Measurements from ENCODE around the gene SLC22A2.

SLC22A2 gene

GRCh38 chr6:160221918-160222317 is 36.7 kb downstream of the SLC22A2 start:
- H3K4me1 ChIP-seq (ENCODE audit: control insufficient read depth in 1 of 2, insufficient read depth in 2 of 2, low read length in 2 of 2) = no peaks in the 10 kb centered on the region
- no peaks in the 10 kb centered on the region for H3K79me2 ChIP-seq (ENCODE audit: control insufficient read depth, insufficient read depth, low read length, poor library complexity)
- no peak overlapping the region for H2BK5ac ChIP-seq (ENCODE audit: low read depth, low read length, poor library complexity)
- no peak overlapping the region for H2AFZ ChIP-seq (ENCODE audit: insufficient read depth, low read length, poor library complexity)
- WGBS (ENCODE audit: extremely low coverage, insufficient coverage, insufficient read length) = no CpG with 5 or more reads among the region's 1 CpG
- no peak overlapping the region for H2AK5ac ChIP-seq (ENCODE audit: low read length)
- no peak for DNase-seq
- no peaks in the 10 kb centered on the region for H3K79me1 ChIP-seq (ENCODE audit: low read length)
- H3K36me3 ChIP-seq (ENCODE audit: control insufficient read depth in 1 of 2, insufficient read depth in 2 of 2, low read length in 2 of 2) = no peaks in the 10 kb centered on the region
- no peak overlapping the region for H3K4me2 ChIP-seq (ENCODE audit: low read length)
- H3K4ac ChIP-seq (ENCODE audit: low read depth, low read length) = no peak overlapping the region
- no peak overlapping the region for H3K18ac ChIP-seq (ENCODE audit: low read length)
- H2BK12ac ChIP-seq (ENCODE audit: low read length) = no peak overlapping the region
- no peak overlapping the region for H3K9ac ChIP-seq (ENCODE audit: low read length)
- H4K8ac ChIP-seq (ENCODE audit: low read depth, low read length) = no peak overlapping the region
- no peaks in the 10 kb centered on the region for H3K27me3 ChIP-seq (ENCODE audit: insufficient read depth, low read length)
- H3K4me3 ChIP-seq (ENCODE audit: low read depth, low read length) = no peak overlapping the region
- peaks cover 3% of the 10 kb centered on the region for H3K9me3 ChIP-seq (ENCODE audit: insufficient read depth, low read depth, low read length)
- no peak overlapping the region for H3K23ac ChIP-seq (ENCODE audit: low read length)
- no peak overlapping the region for H4K91ac ChIP-seq (ENCODE audit: low read depth, low read length)
- H2BK120ac ChIP-seq (ENCODE audit: insufficient read depth, low read length, poor library complexity) = no peak overlapping the region
- no peak overlapping the region for H4K12ac ChIP-seq (ENCODE audit: low read depth, low read length)
- H3K14ac ChIP-seq (ENCODE audit: low read length) = no peak overlapping the region
- H3K27ac ChIP-seq (ENCODE audit: low read depth, low read length) = no peak overlapping the region

DNA sequence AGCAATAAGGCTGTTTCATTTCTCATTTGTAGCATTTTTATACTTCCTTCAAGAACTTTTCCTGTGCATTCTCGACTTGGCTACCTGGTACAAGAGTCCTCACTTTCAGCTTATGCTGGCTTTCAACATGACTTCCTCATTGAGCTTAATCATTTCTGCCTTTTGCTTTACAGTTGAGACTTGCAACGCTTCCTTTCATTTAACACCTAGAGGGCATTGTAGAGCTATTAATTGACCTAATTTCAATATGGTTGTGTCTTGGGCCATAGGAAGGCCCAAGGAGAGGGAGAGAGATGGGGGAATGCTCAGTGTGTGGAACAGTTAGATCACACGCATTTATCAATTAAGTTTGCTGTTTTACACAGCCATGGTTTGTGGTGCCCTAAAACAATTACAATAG is 37.2 kb downstream of the SLC22A2 start:
- Histone ChIP-seq H3K27ac (ENCODE audit: low read depth, low read length) (no peak overlapping the region), H3K23ac (ENCODE audit: low read length) (no peak overlapping the region), H2AFZ (ENCODE audit: insufficient read depth, low read length, poor library complexity) (no peak overlapping the region), H3K4ac (ENCODE audit: low read depth, low read length) (no peak overlapping the region), H3K4me1 (ENCODE audit: control insufficient read depth in 1 of 2, insufficient read depth in 2 of 2, low read length in 2 of 2) (no peaks in the 10 kb centered on the region), H3K36me3 (ENCODE audit: control insufficient read depth in 1 of 2, insufficient read depth in 2 of 2, low read length in 2 of 2) (no peaks in the 10 kb centered on the region), H3K79me1 (ENCODE audit: low read length) (no peaks in the 10 kb centered on the region), H2BK5ac (ENCODE audit: low read depth, low read length, poor library complexity) (no peak overlapping the region), H3K79me2 (ENCODE audit: control insufficient read depth, insufficient read depth, low read length, poor library complexity) (no peaks in the 10 kb centered on the region), H4K8ac (ENCODE audit: low read depth, low read length) (no peak overlapping the region), H3K9me3 (ENCODE audit: insufficient read depth, low read depth, low read length) (peaks cover 3% of the 10 kb centered on the region), H4K91ac (ENCODE audit: low read depth, low read length) (no peak overlapping the region), H3K14ac (ENCODE audit: low read length) (no peak overlapping the region), H3K9ac (ENCODE audit: low read length) (no peak overlapping the region), H3K4me2 (ENCODE audit: low read length) (no peak overlapping the region), H3K4me3 (ENCODE audit: low read depth, low read length) (no peak overlapping the region), H2BK12ac (ENCODE audit: low read length) (no peak overlapping the region), H2AK5ac (ENCODE audit: low read length) (no peak overlapping the region), H2BK120ac (ENCODE audit: insufficient read depth, low read length, poor library complexity) (no peak overlapping the region), H3K27me3 (ENCODE audit: insufficient read depth, low read length) (no peaks in the 10 kb centered on the region), H4K12ac (ENCODE audit: low read depth, low read length) (no peak overlapping the region), H3K18ac (ENCODE audit: low read length) (no peak overlapping the region)
- no peak for DNase-seq
- WGBS (ENCODE audit: extremely low coverage, insufficient coverage, insufficient read length) = no CpG with 5 or more reads among the region's 3 CpGs

DNA sequence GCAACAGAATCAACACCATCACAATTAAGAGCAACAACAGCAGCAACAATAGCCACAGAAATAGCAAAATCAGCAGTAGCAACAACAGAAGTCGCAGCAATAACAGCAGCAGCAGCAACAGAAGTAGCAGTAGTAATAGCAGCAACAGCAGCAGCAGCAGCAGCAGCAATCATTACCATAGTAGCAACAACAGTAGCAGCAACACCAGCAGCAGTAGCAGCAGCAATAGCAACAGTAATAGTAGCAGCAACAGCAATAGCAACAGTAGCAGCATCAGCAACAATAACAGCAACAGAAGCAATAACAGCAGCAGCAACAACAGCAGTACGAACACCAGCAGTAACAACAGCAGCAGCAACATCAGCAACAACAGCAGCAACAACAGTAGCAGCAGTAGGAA is 39.8 kb downstream of the SLC22A2 start:
- Histone ChIP-seq H3K9me3 (ENCODE audit: insufficient read depth, low read depth, low read length) (peaks cover 8% of the 10 kb centered on the region), H4K12ac (ENCODE audit: low read depth, low read length) (no peak overlapping the region), H4K8ac (ENCODE audit: low read depth, low read length) (no peak overlapping the region), H2AK5ac (ENCODE audit: low read length) (no peak overlapping the region), H2BK12ac (ENCODE audit: low read length) (no peak overlapping the region), H3K18ac (ENCODE audit: low read length) (no peak overlapping the region), H3K27ac (ENCODE audit: low read depth, low read length) (no peak overlapping the region), H3K4me1 (ENCODE audit: control insufficient read depth in 1 of 2, insufficient read depth in 2 of 2, low read length in 2 of 2) (no peaks in the 10 kb centered on the region), H2AFZ (ENCODE audit: insufficient read depth, low read length, poor library complexity) (no peak overlapping the region), H3K9ac (ENCODE audit: low read length) (no peak overlapping the region), H3K4ac (ENCODE audit: low read depth, low read length) (no peak overlapping the region), H2BK5ac (ENCODE audit: low read depth, low read length, poor library complexity) (no peak overlapping the region), H3K4me3 (ENCODE audit: low read depth, low read length) (no peak overlapping the region), H3K4me2 (ENCODE audit: low read length) (no peak overlapping the region), H3K36me3 (ENCODE audit: control insufficient read depth in 1 of 2, insufficient read depth in 2 of 2, low read length in 2 of 2) (peaks cover 0 to 2% of the 10 kb centered on the region in 2 experiments), H3K14ac (ENCODE audit: low read length) (no peak overlapping the region), H3K79me1 (ENCODE audit: low read length) (no peaks in the 10 kb centered on the region), H2BK120ac (ENCODE audit: insufficient read depth, low read length, poor library complexity) (no peak overlapping the region), H3K23ac (ENCODE audit: low read length) (no peak overlapping the region), H3K79me2 (ENCODE audit: control insufficient read depth, insufficient read depth, low read length, poor library complexity) (no peaks in the 10 kb centered on the region), H3K27me3 (ENCODE audit: insufficient read depth, low read length) (no peaks in the 10 kb centered on the region), H4K91ac (ENCODE audit: low read depth, low read length) (no peak overlapping the region)
- no peak for DNase-seq
- no CpG with 5 or more reads among the region's 2 CpGs for WGBS (ENCODE audit: extremely low coverage, insufficient coverage, insufficient read length)

GRCh38 chr6:160217863-160218262 is 40.8 kb downstream of the SLC22A2 start:
- H3K27ac ChIP-seq (ENCODE audit: low read depth, low read length) = no peak overlapping the region
- H3K9ac ChIP-seq (ENCODE audit: low read length) = no peak overlapping the region
- no peak overlapping the region for H3K23ac ChIP-seq (ENCODE audit: low read length)
- H3K18ac ChIP-seq (ENCODE audit: low read length) = no peak overlapping the region
- no peak overlapping the region for H2AK5ac ChIP-seq (ENCODE audit: low read length)
- no peak overlapping the region for H4K91ac ChIP-seq (ENCODE audit: low read depth, low read length)
- H2BK120ac ChIP-seq (ENCODE audit: insufficient read depth, low read length, poor library complexity) = no peak overlapping the region
- no peaks in the 10 kb centered on the region for H3K79me1 ChIP-seq (ENCODE audit: low read length)
- no peak overlapping the region for H4K12ac ChIP-seq (ENCODE audit: low read depth, low read length)
- H3K36me3 ChIP-seq (ENCODE audit: control insufficient read depth in 1 of 2, insufficient read depth in 2 of 2, low read length in 2 of 2) = peaks cover 0 to 2% of the 10 kb centered on the region in 2 experiments
- no peaks in the 10 kb centered on the region for H3K27me3 ChIP-seq (ENCODE audit: insufficient read depth, low read length)
- WGBS (ENCODE audit: extremely low coverage, insufficient coverage, insufficient read length) = no CpG with 5 or more reads among the region's 4 CpGs
- no peak overlapping the region for H3K4ac ChIP-seq (ENCODE audit: low read depth, low read length)
- no peak overlapping the region for H3K4me3 ChIP-seq (ENCODE audit: low read depth, low read length)
- no peak overlapping the region for H3K14ac ChIP-seq (ENCODE audit: low read length)
- H3K9me3 ChIP-seq (ENCODE audit: insufficient read depth, low read depth, low read length) = peaks cover 8% of the 10 kb centered on the region
- H2BK5ac ChIP-seq (ENCODE audit: low read depth, low read length, poor library complexity) = no peak overlapping the region
- DNase-seq = no peak
- no peaks in the 10 kb centered on the region for H3K4me1 ChIP-seq (ENCODE audit: control insufficient read depth in 1 of 2, insufficient read depth in 2 of 2, low read length in 2 of 2)
- H3K79me2 ChIP-seq (ENCODE audit: control insufficient read depth, insufficient read depth, low read length, poor library complexity) = no peaks in the 10 kb centered on the region
- H2AFZ ChIP-seq (ENCODE audit: insufficient read depth, low read length, poor library complexity) = no peak overlapping the region
- H4K8ac ChIP-seq (ENCODE audit: low read depth, low read length) = no peak overlapping the region
- no peak overlapping the region for H2BK12ac ChIP-seq (ENCODE audit: low read length)
- H3K4me2 ChIP-seq (ENCODE audit: low read length) = no peak overlapping the region
